HAP-1 (cell line): ENCODE measurements around the gene PHOX2A.
"Not testable (repeated sequence)": the region's sequence is repeated elsewhere in the genome, so short reads cannot be mapped to it uniquely, and the experiment has no call there.

Experiments
- DNase-seq, 2 experiments: peaks; one replicate each; pipeline ENCODE4 v3.0.0-alpha.2; 2016 to 2020; ENCODE audit warnings: low spot score in 2 of 2
- H3K27me3 ChIP-seq: fragments of 250-450 bp; sonication (Bioruptor Pico); 2 replicates; pipeline ENCODE4 v1.5.1; 2020; ENCODE audit warnings: low read depth, mild to moderate bottlenecking, moderate library complexity
- H3K36me3 ChIP-seq: fragments of 250-450 bp; sonication (Bioruptor Pico); replicated peaks from 2 replicates; pipeline ENCODE4 v1.5.1; 2020; ENCODE audit warnings: mild to moderate bottlenecking
- H3K4me1 ChIP-seq: fragments of 250-450 bp; sonication (Bioruptor Pico); 2 replicates; pipeline ENCODE4 v1.5.1; 2020; ENCODE audit warnings: mild to moderate bottlenecking
- H3K4me3 ChIP-seq: fragments of 250-450 bp; sonication (Bioruptor Pico); 2 replicates; pipeline ENCODE4 v1.5.1; 2020; ENCODE audit warnings: mild to moderate bottlenecking, moderate library complexity
- H3K9me3 ChIP-seq: fragments of 250-450 bp; sonication (Bioruptor Pico); 2 replicates; pipeline ENCODE4 v1.5.1; 2020; ENCODE audit warnings: mild to moderate bottlenecking, moderate library complexity
- in situ Hi-C: fragments of 300-500 bp; cut with MboI; formaldehyde crosslinking; loops from 3 replicates; pipeline ENCODE4 v1.14.3; 2020; ENCODE audit warnings: low sequenced_read_pairs, inconsistent platforms, mixed read lengths

Gene PHOX2A

GRCh38 chr11:72244060-72244360 is at the start of gene PHOX2A:
PHOX2A (minus strand) TSS chr11:72244176; CDS start chr11:72244004, 172 bp downstream.
- no peaks in the 10 kb centered on the region for H3K9me3 ChIP-seq
- H3K36me3 ChIP-seq = no peaks in the 10 kb centered on the region
- no peak within 1 kb of the TSS for H3K4me3 ChIP-seq
- in situ Hi-C loops = no loop called here
- no peak for DNase-seq
- H3K27me3 ChIP-seq = peaks cover 27% of the 10 kb centered on the region
- H3K4me1 ChIP-seq = peaks cover 3% of the 10 kb centered on the region; the same call in 1 of the 2 replicates

GRCh38 chr11:72293391-72293790 is 49.4 kb upstream of the PHOX2A start:
- in situ Hi-C loops = no loop called here

GRCh38 chr11:72292106-72292785 is 48.3 kb upstream of the PHOX2A start:
- no peaks in the 10 kb centered on the region for H3K27me3 ChIP-seq
- no peak overlapping the region for H3K4me3 ChIP-seq
- H3K36me3 ChIP-seq = peaks cover 3% of the 10 kb centered on the region
- no peak for DNase-seq
- no peaks in the 10 kb centered on the region for H3K4me1 ChIP-seq
- no peaks in the 10 kb centered on the region for H3K9me3 ChIP-seq
- in situ Hi-C loops = no loop called here

More at GRCh38 chr11:72293391-72293790, 49.4 kb upstream of the PHOX2A start:
- no peaks in the 10 kb centered on the region for H3K4me1 ChIP-seq
- DNase-seq = no peak
- peaks cover 3% of the 10 kb centered on the region for H3K36me3 ChIP-seq
- H3K4me3 ChIP-seq = no peak overlapping the region
- no peaks in the 10 kb centered on the region for H3K9me3 ChIP-seq
- H3K27me3 ChIP-seq = no peaks in the 10 kb centered on the region

GRCh38 chr11:72290741-72291140 is 46.8 kb upstream of the PHOX2A start:
- H3K36me3 ChIP-seq, H3K9me3 ChIP-seq, H3K4me1 ChIP-seq, in situ Hi-C loops, H3K27me3 ChIP-seq, H3K4me3 ChIP-seq, DNase-seq: not testable (repeated sequence)

GRCh38 chr11:72287293-72287692 is 43.3 kb upstream of the PHOX2A start:
- DNase-seq = no peak
- in situ Hi-C loops = no loop called here
- no peak overlapping the region for H3K4me3 ChIP-seq
- no peaks in the 10 kb centered on the region for H3K9me3 ChIP-seq
- H3K27me3 ChIP-seq = peaks cover 3% of the 10 kb centered on the region; the same call in 1 of the 2 replicates
- no peaks in the 10 kb centered on the region for H3K4me1 ChIP-seq
- H3K36me3 ChIP-seq = no peaks in the 10 kb centered on the region

GRCh38 chr11:72283947-72284346 is 40.0 kb upstream of the PHOX2A start:
- Histone ChIP-seq H3K9me3 (no peaks in the 10 kb centered on the region), H3K27me3 (peaks cover 3% of the 10 kb centered on the region; the same call in 1 of the 2 replicates), H3K4me1 (no peaks in the 10 kb centered on the region), H3K36me3 (no peaks in the 10 kb centered on the region), H3K4me3 (no peak overlapping the region)
- in situ Hi-C loops = no loop called here
- no peak for DNase-seq

GRCh38 chr11:72280726-72281315 is 36.8 kb upstream of the PHOX2A start:
- H3K4me3 ChIP-seq = no peak overlapping the region
- H3K4me1 ChIP-seq = no peaks in the 10 kb centered on the region
- H3K36me3 ChIP-seq = no peaks in the 10 kb centered on the region
- in situ Hi-C loops = no loop called here
- H3K9me3 ChIP-seq = no peaks in the 10 kb centered on the region
- no peak for DNase-seq
- peaks cover 3% of the 10 kb centered on the region; the same call in 1 of the 2 replicates for H3K27me3 ChIP-seq

- Histone ChIP-seq H3K4me3 (no peak overlapping the region), H3K27me3 (peaks cover 2% of the 10 kb centered on the region; the same call in 1 of the 2 replicates), H3K36me3 (no peaks in the 10 kb centered on the region), H3K4me1 (no peaks in the 10 kb centered on the region), H3K9me3 (no peaks in the 10 kb centered on the region)
- in situ Hi-C loops = no loop called here
- DNase-seq = no peak
Observed at GRCh38 chr11:72280037-72280436, 36.1 kb upstream of the PHOX2A start.

GRCh38 chr11:72278905-72279304 is 34.9 kb upstream of the PHOX2A start:
- Histone ChIP-seq H3K4me1 (no peaks in the 10 kb centered on the region), H3K9me3 (no peaks in the 10 kb centered on the region), H3K27me3 (no peaks in the 10 kb centered on the region), H3K4me3 (no peak overlapping the region), H3K36me3 (no peaks in the 10 kb centered on the region)
- no peak for DNase-seq
- in situ Hi-C loops = no loop called here

- DNase-seq = no peak
- Histone ChIP-seq H3K9me3 (no peaks in the 10 kb centered on the region), H3K4me1 (no peaks in the 10 kb centered on the region), H3K27me3 (peaks cover 7% of the 10 kb centered on the region), H3K4me3 (no peak overlapping the region), H3K36me3 (no peaks in the 10 kb centered on the region)
- in situ Hi-C loops = no loop called here
Observed at GRCh38 chr11:72274435-72274834, 30.5 kb upstream of the PHOX2A start.

- in situ Hi-C loops = no loop called here
- Histone ChIP-seq H3K36me3 (no peaks in the 10 kb centered on the region), H3K4me1 (no peaks in the 10 kb centered on the region), H3K27me3 (peaks cover 7% of the 10 kb centered on the region), H3K4me3 (no peak overlapping the region), H3K9me3 (no peaks in the 10 kb centered on the region)
- DNase-seq = no peak
Observed at GRCh38 chr11:72271980-72272379, 28.0 kb upstream of the PHOX2A start.

GRCh38 chr11:72267956-72268617 is 24.1 kb upstream of the PHOX2A start:
- Histone ChIP-seq H3K27me3 (peaks cover 7% of the 10 kb centered on the region), H3K36me3 (no peaks in the 10 kb centered on the region), H3K4me3 (no peak overlapping the region), H3K4me1 (no peaks in the 10 kb centered on the region), H3K9me3 (no peaks in the 10 kb centered on the region)
- in situ Hi-C loops = no loop called here
- DNase-seq = no peak

GRCh38 chr11:72266960-72267359 is 23.0 kb upstream of the PHOX2A start:
- H3K36me3 ChIP-seq, in situ Hi-C loops, H3K4me3 ChIP-seq, H3K9me3 ChIP-seq, H3K4me1 ChIP-seq, H3K27me3 ChIP-seq, DNase-seq: not testable (repeated sequence)

- no peak for DNase-seq
- in situ Hi-C loops = no loop called here
- Histone ChIP-seq H3K9me3 (no peaks in the 10 kb centered on the region), H3K4me3 (no peak overlapping the region), H3K4me1 (no peaks in the 10 kb centered on the region), H3K36me3 (no peaks in the 10 kb centered on the region), H3K27me3 (peaks cover 2% of the 10 kb centered on the region)
Observed at GRCh38 chr11:72265951-72266350, 22.0 kb upstream of the PHOX2A start.
